ENCODE results near the gene USH2A.
A peak's percentile ranks its signal among the peaks of the same experiment; 100 is the strongest.

Gene USH2A

GRCh38 chr1:215923129-215923824 lies 500.0 kb downstream of the USH2A start:
- TF ChIP-seq HOXA7 (CRISPR knock-in tag; IDR thresholded peaks at IDR 0.05; ENCODE audit: borderline replicate concordance): no peak
- no peak for TF ChIP-seq ZNF629 (tag by site-specific recombination; IDR thresholded peaks at IDR 0.05)
- no peak for TF ChIP-seq ZSCAN30 (tag by site-specific recombination; IDR thresholded peaks at IDR 0.05)
- peak; percentile 81 for TF ChIP-seq ATF2 (tag by site-specific recombination; IDR thresholded peaks at IDR 0.05; ENCODE audit: low read depth)
- TF ChIP-seq ZNF37A (tag by site-specific recombination; IDR thresholded peaks at IDR 0.05): no peak
- no peak for TF ChIP-seq ZNF157 (tag by site-specific recombination; IDR thresholded peaks at IDR 0.05)
- no peak for TF ChIP-seq ZNF16 (tag by site-specific recombination; IDR thresholded peaks at IDR 0.05; ENCODE audit: low read depth)
- no peak overlapping the region for H3K4me3 ChIP-seq (ENCODE audit: low read depth, low read length)
- no peak overlapping the region for H3K27ac ChIP-seq (ENCODE audit: extremely low read depth, low read depth, low read length)
- CTCF ChIA-PET: no interaction called here
- POLR2A ChIA-PET: no interaction called here
- no peaks in the 10 kb centered on the region for H3K36me3 ChIP-seq (ENCODE audit: control insufficient read depth in 2 of 2, insufficient read depth in 1 of 2, low read length in 2 of 2)
- no peaks in the 10 kb centered on the region for H3K9me3 ChIP-seq (ENCODE audit: control insufficient read depth, insufficient read depth, low read depth, low read length)
- no peaks in the 10 kb centered on the region for H3K4me1 ChIP-seq (ENCODE audit: control insufficient read depth, insufficient read depth, low read length)

DNA sequence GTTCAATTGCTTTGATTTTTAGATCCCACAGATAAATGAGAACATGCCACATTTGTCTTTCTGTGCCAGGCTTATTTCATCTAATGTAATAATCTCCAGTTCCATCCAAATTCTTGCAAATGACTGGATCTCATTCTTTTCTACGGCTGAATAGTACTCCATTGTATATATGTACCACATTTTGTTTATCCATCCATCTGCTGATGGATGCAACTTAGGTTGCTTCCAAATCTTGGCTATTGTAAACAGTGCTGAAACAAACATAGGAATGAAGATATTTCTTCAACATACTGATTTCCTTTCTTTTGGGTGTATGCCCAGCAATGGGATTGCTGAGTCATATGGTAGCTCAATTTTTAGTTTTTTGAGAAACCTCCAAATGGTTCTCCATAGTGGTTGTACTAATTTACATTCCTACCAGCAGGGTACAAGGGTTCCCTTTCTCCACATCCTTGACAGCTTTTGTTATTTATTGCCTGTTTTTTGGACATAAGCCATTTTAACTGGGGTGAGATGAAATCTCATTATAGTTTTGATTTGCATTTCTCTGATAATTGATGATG lies 511.8 kb downstream of the USH2A start:
- POLR2A ChIA-PET: no interaction called here
- CTCF ChIA-PET: no interaction called here
- H3K36me3 ChIP-seq (ENCODE audit: control insufficient read depth in 2 of 2, insufficient read depth in 1 of 2, low read length in 2 of 2): no peaks in the 10 kb centered on the region

More for the DNA sequence above, 511.8 kb downstream of the USH2A start:
- TF ChIP-seq TCF7L2 (IDR thresholded peaks at IDR 0.05; ENCODE audit: borderline replicate concordance, low read depth, low read length) (no peak), ZSCAN30 (tag by site-specific recombination; IDR thresholded peaks at IDR 0.05) (no peak), KLF7 (tag by site-specific recombination; IDR thresholded peaks at IDR 0.05; ENCODE audit: borderline replicate concordance) (no peak), ATF2 (tag by site-specific recombination; IDR thresholded peaks at IDR 0.05; ENCODE audit: low read depth) (no peak), ZBTB7A (tag by site-specific recombination; IDR thresholded peaks at IDR 0.05; ENCODE audit: low read depth) (no peak), ZNF596 (tag by site-specific recombination; IDR thresholded peaks at IDR 0.05) (no peak), ZNF266 (tag by site-specific recombination; IDR thresholded peaks at IDR 0.05; ENCODE audit: low read depth) (no peak), INSM2 (tag by site-specific recombination; IDR thresholded peaks at IDR 0.05) (no peak), ZNF747 (tag by site-specific recombination; IDR thresholded peaks at IDR 0.05) (no peak), ZNF792 (tag by site-specific recombination; IDR thresholded peaks at IDR 0.05) (no peak)
- TF ChIP-seq, protein P1, sequence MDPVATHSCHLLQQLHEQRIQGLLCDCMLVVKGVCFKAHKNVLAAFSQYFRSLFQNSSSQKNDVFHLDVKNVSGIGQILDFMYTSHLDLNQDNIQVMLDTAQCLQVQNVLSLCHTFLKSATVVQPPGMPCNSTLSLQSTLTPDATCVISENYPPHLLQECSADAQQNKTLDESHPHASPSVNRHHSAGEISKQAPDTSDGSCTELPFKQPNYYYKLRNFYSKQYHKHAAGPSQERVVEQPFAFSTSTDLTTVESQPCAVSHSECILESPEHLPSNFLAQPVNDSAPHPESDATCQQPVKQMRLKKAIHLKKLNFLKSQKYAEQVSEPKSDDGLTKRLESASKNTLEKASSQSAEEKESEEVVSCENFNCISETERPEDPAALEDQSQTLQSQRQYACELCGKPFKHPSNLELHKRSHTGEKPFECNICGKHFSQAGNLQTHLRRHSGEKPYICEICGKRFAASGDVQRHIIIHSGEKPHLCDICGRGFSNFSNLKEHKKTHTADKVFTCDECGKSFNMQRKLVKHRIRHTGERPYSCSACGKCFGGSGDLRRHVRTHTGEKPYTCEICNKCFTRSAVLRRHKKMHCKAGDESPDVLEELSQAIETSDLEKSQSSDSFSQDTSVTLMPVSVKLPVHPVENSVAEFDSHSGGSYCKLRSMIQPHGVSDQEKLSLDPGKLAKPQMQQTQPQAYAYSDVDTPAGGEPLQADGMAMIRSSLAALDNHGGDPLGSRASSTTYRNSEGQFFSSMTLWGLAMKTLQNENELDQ (tag by site-specific recombination; IDR thresholded peaks at IDR 0.05; ENCODE audit: low read depth): no peak
- Histone ChIP-seq H3K4me3 (ENCODE audit: low read depth, low read length) (no peak overlapping the region), H3K27ac (ENCODE audit: extremely low read depth, low read depth, low read length) (no peak overlapping the region), H3K9me3 (ENCODE audit: control insufficient read depth, insufficient read depth, low read depth, low read length) (no peaks in the 10 kb centered on the region), H3K4me1 (ENCODE audit: control insufficient read depth, insufficient read depth, low read length) (no peaks in the 10 kb centered on the region)

All from HEK293 (cell line).